SK-N-SH (cell line): ENCODE data around the gene CALD1. TPM values are rescaled to one million over a fixed set of nuclear protein-coding genes. Genes with fewer than 3 reads are reported as not detected.
A peak's percentile ranks its signal among the peaks of the same experiment; 100 is the strongest.

Source experiments
- ELF1 ChIP-seq: IDR thresholded peaks from 2 replicates; pipeline ENCODE4 v1.4.0; 2012
- EZH2phosphoT487 ChIP-seq: fragments of 200-600 bp; sonication (generic); IDR thresholded peaks from 2 replicates; pipeline ENCODE4 v1.6.1; 2017; ENCODE audit warnings: low read depth, mixed run types, mild to moderate bottlenecking, antibody characterized with exemption, moderate library complexity, borderline replicate concordance
- FOSL2 ChIP-seq: IDR thresholded peaks from 2 replicates; pipeline ENCODE4 v1.4.0; 2012; ENCODE audit warnings: low read depth, mild to moderate bottlenecking, moderate library complexity, borderline replicate concordance
- FOXJ3 ChIP-seq: sonication (generic); formaldehyde crosslinking; IDR thresholded peaks from 2 replicates; pipeline ENCODE4 v1.5.1; 2020; ENCODE audit warnings: mild to moderate bottlenecking, missing genetic modification reagents
- FOXM1 ChIP-seq: IDR thresholded peaks from 2 replicates; pipeline ENCODE4 v1.4.0; 2012; ENCODE audit warnings: low read depth, mild to moderate bottlenecking
- GABPA ChIP-seq: IDR thresholded peaks from 2 replicates; pipeline ENCODE4 v1.4.0; 2012; ENCODE audit warnings: low read depth, mild to moderate bottlenecking
- JUND ChIP-seq: IDR thresholded peaks from 2 replicates; pipeline ENCODE4 v1.4.0; 2012
- MXI1 ChIP-seq: IDR thresholded peaks from 2 replicates; pipeline ENCODE4 v1.6.1; 2012; ENCODE audit warnings: mild to moderate bottlenecking, low read depth, low read length, improper control_type of control experiment
- NRF1 ChIP-seq: IDR thresholded peaks from 2 replicates; pipeline ENCODE4 v1.6.1; 2012; ENCODE audit warnings: low read depth, mild to moderate bottlenecking, low read length
- POLR2AphosphoS5 ChIP-seq: IDR thresholded peaks from 2 replicates; pipeline ENCODE4 v1.6.1; 2012; ENCODE audit warnings: low read depth, low read length
- RAD21 ChIP-seq: IDR thresholded peaks from 2 replicates; pipeline ENCODE4 v1.6.1; 2012; ENCODE audit warnings: mild to moderate bottlenecking, low read length
- RCOR1 ChIP-seq: fragments of 150-350 bp; IDR thresholded peaks from 2 replicates; pipeline ENCODE4 v1.6.1; 2017; ENCODE audit warnings: antibody characterized with exemption, low read length
- RXRA ChIP-seq: IDR thresholded peaks from 2 replicates; pipeline ENCODE4 v1.4.0; 2012; ENCODE audit warnings: low read depth, mild to moderate bottlenecking, borderline replicate concordance
- SIN3A ChIP-seq: IDR thresholded peaks from 2 replicates; pipeline ENCODE4 v1.6.1; 2012; ENCODE audit warnings: low read depth, mild to moderate bottlenecking, low read length, moderate library complexity, borderline replicate concordance
- TAF1 ChIP-seq: IDR thresholded peaks from 2 replicates; pipeline ENCODE4 v1.6.1; 2012; ENCODE audit warnings: low read depth, mild to moderate bottlenecking, low read length, moderate library complexity, borderline replicate concordance
- TCF12 ChIP-seq: IDR thresholded peaks from 2 replicates; pipeline ENCODE4 v1.4.0; 2012
- TEAD4 ChIP-seq: IDR thresholded peaks from 2 replicates; pipeline ENCODE4 v1.4.0; 2012; ENCODE audit warnings: mild to moderate bottlenecking, borderline replicate concordance; ENCODE audit not compliant: insufficient read depth
- polyA plus RNA-seq, 3 experiments: library from polyadenylated mRNA; depleted of rRNA; stranded (reverse); fragments of >200 nt; gene quantifications; 2 replicates each; pipeline ENCODE4 v1.2.3, GENCODE V29; 2012
- TF ChIP-seq, protein P1 (sequence below): fragments of 200-600 bp; sonication (generic); IDR thresholded peaks from 2 replicates; pipeline ENCODE4 v1.6.1; 2017; ENCODE audit warnings: antibody characterized with exemption, mild to moderate bottlenecking, moderate library complexity
- TF ChIP-seq, protein P2 (sequence below): fragments of 150-350 bp; IDR thresholded peaks from 2 replicates; pipeline ENCODE4 v1.6.1; 2016; ENCODE audit warnings: mild to moderate bottlenecking, low read depth, low read length
- TF ChIP-seq, protein P3 (sequence below): IDR thresholded peaks from 2 replicates; pipeline ENCODE4 v1.4.0; 2012; ENCODE audit warnings: low read depth
- TF ChIP-seq, protein P4 (sequence below): IDR thresholded peaks from 2 replicates; pipeline ENCODE4; 2012

The CALD1 gene
- polyA plus RNA-seq, 1 of the 3 experiments (the other 2 are of a cell fraction): 299 TPM

DNA sequence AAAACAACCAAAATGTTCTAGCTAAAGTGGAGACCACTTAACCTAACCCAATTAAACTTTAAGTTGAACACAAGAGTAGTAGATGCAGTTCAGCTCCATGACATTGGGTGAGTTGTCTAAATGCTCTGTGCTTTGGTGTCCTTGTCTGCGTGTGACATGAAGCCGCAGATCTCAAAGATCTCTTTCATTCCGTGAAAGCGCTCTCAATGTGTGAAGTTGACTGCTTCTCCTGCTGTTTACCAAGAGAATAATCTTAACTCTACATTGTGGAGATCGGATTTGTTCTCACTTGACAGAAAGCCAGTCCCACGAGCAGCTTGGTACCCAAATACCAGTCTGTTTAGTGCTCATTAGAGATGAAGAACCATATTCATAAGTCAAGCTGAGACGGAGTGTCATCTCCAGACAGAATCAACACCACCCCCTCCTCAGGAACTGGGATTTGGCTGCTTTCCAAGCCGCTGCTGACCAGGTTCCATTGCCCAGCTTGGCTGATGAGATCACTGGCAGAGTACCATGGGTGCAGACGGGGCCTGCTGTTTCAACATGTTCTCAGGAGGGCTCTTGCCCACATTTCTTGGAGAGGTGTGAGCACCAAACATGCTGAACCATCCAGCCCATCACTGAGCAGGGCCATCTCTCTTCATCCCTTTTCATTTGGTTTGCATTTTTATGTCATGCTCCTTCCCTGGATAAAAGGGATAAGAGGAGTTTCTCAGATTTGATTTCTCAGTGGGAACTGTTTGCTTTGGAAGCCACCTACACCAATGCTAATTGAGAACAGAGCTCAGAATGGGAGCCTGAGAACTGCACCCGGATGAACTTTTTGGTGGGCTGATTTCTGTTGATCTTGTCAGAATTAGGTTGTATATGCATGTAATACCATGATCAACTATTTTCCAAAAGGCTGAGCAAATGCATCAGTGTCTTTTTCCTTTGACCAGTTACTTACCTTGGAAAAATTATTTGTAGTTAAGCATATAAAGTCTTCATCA, 111.1 kb downstream of the CALD1 start (continued):
- TF ChIP-seq, protein P1, sequence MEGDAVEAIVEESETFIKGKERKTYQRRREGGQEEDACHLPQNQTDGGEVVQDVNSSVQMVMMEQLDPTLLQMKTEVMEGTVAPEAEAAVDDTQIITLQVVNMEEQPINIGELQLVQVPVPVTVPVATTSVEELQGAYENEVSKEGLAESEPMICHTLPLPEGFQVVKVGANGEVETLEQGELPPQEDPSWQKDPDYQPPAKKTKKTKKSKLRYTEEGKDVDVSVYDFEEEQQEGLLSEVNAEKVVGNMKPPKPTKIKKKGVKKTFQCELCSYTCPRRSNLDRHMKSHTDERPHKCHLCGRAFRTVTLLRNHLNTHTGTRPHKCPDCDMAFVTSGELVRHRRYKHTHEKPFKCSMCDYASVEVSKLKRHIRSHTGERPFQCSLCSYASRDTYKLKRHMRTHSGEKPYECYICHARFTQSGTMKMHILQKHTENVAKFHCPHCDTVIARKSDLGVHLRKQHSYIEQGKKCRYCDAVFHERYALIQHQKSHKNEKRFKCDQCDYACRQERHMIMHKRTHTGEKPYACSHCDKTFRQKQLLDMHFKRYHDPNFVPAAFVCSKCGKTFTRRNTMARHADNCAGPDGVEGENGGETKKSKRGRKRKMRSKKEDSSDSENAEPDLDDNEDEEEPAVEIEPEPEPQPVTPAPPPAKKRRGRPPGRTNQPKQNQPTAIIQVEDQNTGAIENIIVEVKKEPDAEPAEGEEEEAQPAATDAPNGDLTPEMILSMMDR: no peak
- TF ChIP-seq TAF1 (no peak; the same call in 1 of the 2 replicates), SIN3A (no peak), FOSL2 (peak; percentile 41; the same call in 1 of the 2 replicates), EZH2phosphoT487 (no peak), MXI1 (no peak), RCOR1 (peak; percentile 58; the same call in 1 of the 2 replicates), TCF12 (peak; percentile 88), FOXJ3 (no peak), TEAD4 (no peak), POLR2AphosphoS5 (peak; percentile 67; the same call in 1 of the 2 replicates), FOXM1 (no peak), NRF1 (no peak), RXRA (no peak), GABPA (no peak), RAD21 (no peak), JUND (peak; percentile 57; the same call in 1 of the 2 replicates), ELF1 (no peak)
- TF ChIP-seq, protein P2, sequence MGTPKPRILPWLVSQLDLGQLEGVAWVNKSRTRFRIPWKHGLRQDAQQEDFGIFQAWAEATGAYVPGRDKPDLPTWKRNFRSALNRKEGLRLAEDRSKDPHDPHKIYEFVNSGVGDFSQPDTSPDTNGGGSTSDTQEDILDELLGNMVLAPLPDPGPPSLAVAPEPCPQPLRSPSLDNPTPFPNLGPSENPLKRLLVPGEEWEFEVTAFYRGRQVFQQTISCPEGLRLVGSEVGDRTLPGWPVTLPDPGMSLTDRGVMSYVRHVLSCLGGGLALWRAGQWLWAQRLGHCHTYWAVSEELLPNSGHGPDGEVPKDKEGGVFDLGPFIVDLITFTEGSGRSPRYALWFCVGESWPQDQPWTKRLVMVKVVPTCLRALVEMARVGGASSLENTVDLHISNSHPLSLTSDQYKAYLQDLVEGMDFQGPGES: no peak
- TF ChIP-seq, protein P3, sequence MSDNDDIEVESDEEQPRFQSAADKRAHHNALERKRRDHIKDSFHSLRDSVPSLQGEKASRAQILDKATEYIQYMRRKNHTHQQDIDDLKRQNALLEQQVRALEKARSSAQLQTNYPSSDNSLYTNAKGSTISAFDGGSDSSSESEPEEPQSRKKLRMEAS: peak; percentile 81; the same call in 1 of the 2 replicates
- TF ChIP-seq, protein P4, sequence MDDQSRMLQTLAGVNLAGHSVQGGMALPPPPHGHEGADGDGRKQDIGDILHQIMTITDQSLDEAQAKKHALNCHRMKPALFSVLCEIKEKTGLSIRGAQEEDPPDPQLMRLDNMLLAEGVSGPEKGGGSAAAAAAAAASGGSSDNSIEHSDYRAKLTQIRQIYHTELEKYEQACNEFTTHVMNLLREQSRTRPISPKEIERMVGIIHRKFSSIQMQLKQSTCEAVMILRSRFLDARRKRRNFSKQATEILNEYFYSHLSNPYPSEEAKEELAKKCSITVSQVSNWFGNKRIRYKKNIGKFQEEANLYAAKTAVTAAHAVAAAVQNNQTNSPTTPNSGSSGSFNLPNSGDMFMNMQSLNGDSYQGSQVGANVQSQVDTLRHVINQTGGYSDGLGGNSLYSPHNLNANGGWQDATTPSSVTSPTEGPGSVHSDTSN: peak; percentile 88
